ENCODE results near the gene CTAGE1.

The CTAGE1 gene

GRCh38 chr18:22417496-22418188 is at the start of gene CTAGE1:
CTAGE1 (minus strand) TSS chr18:22417915; CDS start chr18:22417811, 104 bp downstream.
- no peak within 1 kb of the TSS for H3K4me3 ChIP-seq (ENCODE audit: low read length, poor library complexity, severe bottlenecking)
- H3K9me2 ChIP-seq (replicated peaks; ENCODE audit: low read depth, low read length) = no peaks in the 10 kb centered on the region
- H3K9me3 ChIP-seq (ENCODE audit: insufficient read depth, low read depth, low read length) = no peaks in the 10 kb centered on the region
- H3K9ac ChIP-seq (ENCODE audit: low read depth, low read length, poor library complexity, severe bottlenecking) = no peak within 1 kb of the TSS
- no peaks in the 10 kb centered on the region for H3K79me2 ChIP-seq (ENCODE audit: insufficient read depth, low read length)
- H3K27me3 ChIP-seq (ENCODE audit: insufficient read depth, low read length, poor library complexity, severe bottlenecking) = no peaks in the 10 kb centered on the region
- H3K36me3 ChIP-seq (ENCODE audit: insufficient read depth, low read length) = no peaks in the 10 kb centered on the region
- no peaks in the 10 kb centered on the region for H3F3A ChIP-seq (ENCODE audit: low read depth)
- H3K4me1 ChIP-seq (ENCODE audit: insufficient read depth, low read length, poor library complexity, severe bottlenecking) = no peaks in the 10 kb centered on the region
- no peak within 1 kb of the TSS for H2AFZ ChIP-seq (ENCODE audit: low read length)
- TF ChIP-seq EZH2phosphoT487 (IDR thresholded peaks at IDR 0.05; ENCODE audit: borderline replicate concordance) = no peak
- TF ChIP-seq CTCF (conservative IDR thresholded peaks at IDR 0.05; ENCODE audit: low read length) = no peak
- no peak within 1 kb of the TSS for H3K4me2 ChIP-seq (ENCODE audit: low read depth, low read length, poor library complexity, severe bottlenecking)
- H4K20me1 ChIP-seq (ENCODE audit: insufficient read depth, low read length, poor library complexity, severe bottlenecking) = no peaks in the 10 kb centered on the region

- H3K9me2 ChIP-seq (replicated peaks; ENCODE audit: low read depth, low read length) = no peaks in the 10 kb centered on the region
- H3K27me3 ChIP-seq (ENCODE audit: insufficient read depth, low read length, poor library complexity, severe bottlenecking) = no peaks in the 10 kb centered on the region
- no peaks in the 10 kb centered on the region for H3K79me2 ChIP-seq (ENCODE audit: insufficient read depth, low read length)
- H3K4me3 ChIP-seq (ENCODE audit: low read length, poor library complexity, severe bottlenecking) = no peak overlapping the region
- H2AFZ ChIP-seq (ENCODE audit: low read length) = no peak overlapping the region
- H3K9me3 ChIP-seq (ENCODE audit: insufficient read depth, low read depth, low read length) = no peaks in the 10 kb centered on the region
- no peaks in the 10 kb centered on the region for H3K36me3 ChIP-seq (ENCODE audit: insufficient read depth, low read length)
- TF ChIP-seq EZH2phosphoT487 (IDR thresholded peaks at IDR 0.05; ENCODE audit: borderline replicate concordance) (no peak), CTCF (conservative IDR thresholded peaks at IDR 0.05; ENCODE audit: low read length) (no peak)
- no peak overlapping the region for H3K4me2 ChIP-seq (ENCODE audit: low read depth, low read length, poor library complexity, severe bottlenecking)
- H3K9ac ChIP-seq (ENCODE audit: low read depth, low read length, poor library complexity, severe bottlenecking) = no peak overlapping the region
- H4K20me1 ChIP-seq (ENCODE audit: insufficient read depth, low read length, poor library complexity, severe bottlenecking) = no peaks in the 10 kb centered on the region
- H3K4me1 ChIP-seq (ENCODE audit: insufficient read depth, low read length, poor library complexity, severe bottlenecking) = no peaks in the 10 kb centered on the region
- no peaks in the 10 kb centered on the region for H3F3A ChIP-seq (ENCODE audit: low read depth)
Measured at GRCh38 chr18:22466608-22467395, 49.1 kb upstream of the CTAGE1 start.

GRCh38 chr18:22465859-22466457 is 48.2 kb upstream of the CTAGE1 start:
- no peak overlapping the region for H2AFZ ChIP-seq (ENCODE audit: low read length)
- H3K9me3 ChIP-seq (ENCODE audit: insufficient read depth, low read depth, low read length) = no peaks in the 10 kb centered on the region
- no peaks in the 10 kb centered on the region for H3F3A ChIP-seq (ENCODE audit: low read depth)
- H3K9ac ChIP-seq (ENCODE audit: low read depth, low read length, poor library complexity, severe bottlenecking) = no peak overlapping the region
- no peaks in the 10 kb centered on the region for H3K27me3 ChIP-seq (ENCODE audit: insufficient read depth, low read length, poor library complexity, severe bottlenecking)
- no peaks in the 10 kb centered on the region for H3K36me3 ChIP-seq (ENCODE audit: insufficient read depth, low read length)
- no peaks in the 10 kb centered on the region for H3K9me2 ChIP-seq (replicated peaks; ENCODE audit: low read depth, low read length)
- no peaks in the 10 kb centered on the region for H4K20me1 ChIP-seq (ENCODE audit: insufficient read depth, low read length, poor library complexity, severe bottlenecking)
- TF ChIP-seq EZH2phosphoT487 (IDR thresholded peaks at IDR 0.05; ENCODE audit: borderline replicate concordance) (no peak), CTCF (conservative IDR thresholded peaks at IDR 0.05; ENCODE audit: low read length) (no peak)
- no peak overlapping the region for H3K4me2 ChIP-seq (ENCODE audit: low read depth, low read length, poor library complexity, severe bottlenecking)
- no peaks in the 10 kb centered on the region for H3K79me2 ChIP-seq (ENCODE audit: insufficient read depth, low read length)
- no peak overlapping the region for H3K4me3 ChIP-seq (ENCODE audit: low read length, poor library complexity, severe bottlenecking)
- H3K4me1 ChIP-seq (ENCODE audit: insufficient read depth, low read length, poor library complexity, severe bottlenecking) = no peaks in the 10 kb centered on the region
